GM12878 (cell line): ENCODE measurements around the gene VANGL2. TPM values are rescaled to one million over a fixed set of nuclear protein-coding genes. Genes with fewer than 3 reads are reported as not detected.
A peak's percentile ranks its signal among the peaks of the same experiment; 100 is the strongest.

Experiments used
- CEBPZ ChIP-seq: fragments of 150-350 bp; IDR thresholded peaks from 2 replicates; pipeline ENCODE4 v1.6.1; 2016; ENCODE audit warnings: low read depth, low read length
- HDAC2 ChIP-seq: fragments of 200-600 bp; sonication (generic); IDR thresholded peaks from 2 replicates; pipeline ENCODE4 v1.6.1; 2017
- IKZF1 ChIP-seq: fragments of 450-650 bp; conservative IDR thresholded peaks from 2 replicates; pipeline ENCODE4 v1.6.1; 2017; ENCODE audit warnings: antibody characterized with exemption, mild to moderate bottlenecking
- JUNB ChIP-seq: IDR thresholded peaks from 2 replicates; pipeline ENCODE4 v1.6.1; 2016; ENCODE audit warnings: antibody characterized with exemption, mild to moderate bottlenecking
- MYB ChIP-seq: fragments of 150-350 bp; IDR thresholded peaks from 2 replicates; pipeline ENCODE4 v1.6.1; 2014; ENCODE audit warnings: mild to moderate bottlenecking, low read depth, low read length, borderline replicate concordance
- PAX8 ChIP-seq: fragments of 450-650 bp; IDR thresholded peaks from 2 replicates; pipeline ENCODE4 v1.6.1; 2017; ENCODE audit warnings: mild to moderate bottlenecking, moderate library complexity
- POLR2AphosphoS5 ChIP-seq: IDR thresholded peaks from 2 replicates; pipeline ENCODE4 v1.6.1; 2011; ENCODE audit warnings: mild to moderate bottlenecking, low read length, inconsistent platforms
- REST ChIP-seq: IDR thresholded peaks from 2 replicates; pipeline ENCODE4 v1.6.1; 2012; ENCODE audit warnings: mild to moderate bottlenecking, low read depth, low read length
- SMAD5 ChIP-seq: IDR thresholded peaks from 2 replicates; pipeline ENCODE4 v1.6.1; 2016; ENCODE audit warnings: antibody characterized with exemption, low read depth
- SMARCA5 ChIP-seq: fragments of 450-650 bp; IDR thresholded peaks from 2 replicates; pipeline ENCODE4 v1.6.1; 2017; ENCODE audit warnings: mild to moderate bottlenecking
- STAT1 ChIP-seq: fragments of 450-650 bp; conservative IDR thresholded peaks from 2 replicates; pipeline ENCODE4 v1.6.1; 2014; ENCODE audit warnings: antibody characterized with exemption, mild to moderate bottlenecking
- ZBTB11 ChIP-seq: fragments of 450-650 bp; formaldehyde crosslinking; IDR thresholded peaks from 2 replicates; pipeline ENCODE4 v1.5.0; 2022; ENCODE audit warnings: mild to moderate bottlenecking, missing genetic modification characterization
- polyA plus RNA-seq, 11 experiments: library from polyadenylated mRNA; depleted of rRNA in 4 of 11; unstranded in 6 of 11; stranded (reverse) in 5 of 11; fragments of >200 nt; fragmentation: Nextera tagmentation in 4 of 11; fragmentation: Illumina TruSeq in 1 of 11; extraction: Ambion mirVana in 4 of 11; extraction: Trizol in 1 of 11; gene quantifications; 1 replicate in 1 of 11; 2 replicates in 10 of 11; pipeline versions ENCODE4 v1.2.1 to v1.2.3, GENCODE V29; 2011 to 2016; ENCODE audit warnings: inconsistent platforms in 2 of 11, missing spikeins in 2 of 11, low read depth in 1 of 11
- total RNA-seq, 4 experiments: library from RNA; depleted of rRNA in 3 of 4; stranded (reverse); fragments of >200 nt in 3 of 4; fragmentation: Illumina TruSeq in 1 of 4; extraction: Trizol in 1 of 4; gene quantifications; 2 replicates each; pipeline versions ENCODE4 v1.2.1 to v1.2.3, GENCODE V29; 2013 to 2021
- TF ChIP-seq, protein P1 (sequence below): fragments of 450-650 bp; IDR thresholded peaks from 2 replicates; pipeline ENCODE4 v1.6.1; 2017; ENCODE audit warnings: mild to moderate bottlenecking, moderate library complexity

The VANGL2 gene
- total and polyA plus RNA-seq, 10 of the 15 experiments (the other 5 are each of a cell fraction or from before 2014, with no cell fraction given) = 0.10 to 5.0 (median 0.27) TPM

GRCh38 chr1:160400223-160400645 lies at the start of gene VANGL2 (continued):
- TF ChIP-seq REST (no peak), MYB (no peak), HDAC2 (no peak), SMAD5 (no peak), JUNB (no peak), POLR2AphosphoS5 (no peak), ZBTB11 (CRISPR knock-in tag) (no peak), SMARCA5 (0 out of 2 replicates have a peak, but pooled peaks have one; percentile 20), PAX8 (no peak), CEBPZ (no peak), STAT1 (no peak), IKZF1 (peak; percentile 75)
- TF ChIP-seq, protein P1, sequence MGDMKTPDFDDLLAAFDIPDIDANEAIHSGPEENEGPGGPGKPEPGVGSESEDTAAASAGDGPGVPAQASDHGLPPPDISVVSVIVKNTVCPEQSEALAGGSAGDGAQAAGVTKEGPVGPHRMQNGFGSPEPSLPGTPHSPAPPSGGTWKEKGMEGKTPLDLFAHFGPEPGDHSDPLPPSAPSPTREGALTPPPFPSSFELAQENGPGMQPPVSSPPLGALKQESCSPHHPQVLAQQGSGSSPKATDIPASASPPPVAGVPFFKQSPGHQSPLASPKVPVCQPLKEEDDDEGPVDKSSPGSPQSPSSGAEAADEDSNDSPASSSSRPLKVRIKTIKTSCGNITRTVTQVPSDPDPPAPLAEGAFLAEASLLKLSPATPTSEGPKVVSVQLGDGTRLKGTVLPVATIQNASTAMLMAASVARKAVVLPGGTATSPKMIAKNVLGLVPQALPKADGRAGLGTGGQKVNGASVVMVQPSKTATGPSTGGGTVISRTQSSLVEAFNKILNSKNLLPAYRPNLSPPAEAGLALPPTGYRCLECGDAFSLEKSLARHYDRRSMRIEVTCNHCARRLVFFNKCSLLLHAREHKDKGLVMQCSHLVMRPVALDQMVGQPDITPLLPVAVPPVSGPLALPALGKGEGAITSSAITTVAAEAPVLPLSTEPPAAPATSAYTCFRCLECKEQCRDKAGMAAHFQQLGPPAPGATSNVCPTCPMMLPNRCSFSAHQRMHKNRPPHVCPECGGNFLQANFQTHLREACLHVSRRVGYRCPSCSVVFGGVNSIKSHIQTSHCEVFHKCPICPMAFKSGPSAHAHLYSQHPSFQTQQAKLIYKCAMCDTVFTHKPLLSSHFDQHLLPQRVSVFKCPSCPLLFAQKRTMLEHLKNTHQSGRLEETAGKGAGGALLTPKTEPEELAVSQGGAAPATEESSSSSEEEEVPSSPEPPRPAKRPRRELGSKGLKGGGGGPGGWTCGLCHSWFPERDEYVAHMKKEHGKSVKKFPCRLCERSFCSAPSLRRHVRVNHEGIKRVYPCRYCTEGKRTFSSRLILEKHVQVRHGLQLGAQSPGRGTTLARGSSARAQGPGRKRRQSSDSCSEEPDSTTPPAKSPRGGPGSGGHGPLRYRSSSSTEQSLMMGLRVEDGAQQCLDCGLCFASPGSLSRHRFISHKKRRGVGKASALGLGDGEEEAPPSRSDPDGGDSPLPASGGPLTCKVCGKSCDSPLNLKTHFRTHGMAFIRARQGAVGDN = no peak
